ENCODE measurements around the gene TMTC2.

The TMTC2 gene

GRCh38 chr12:82817368-82817767 is 130.7 kb downstream of the TMTC2 start:
- no peaks in the 10 kb centered on the region for H3K36me3 ChIP-seq (ENCODE audit: control insufficient read depth in 2 of 2, insufficient read depth in 2 of 2, low read length in 2 of 2)
- no peaks in the 10 kb centered on the region for H3K4me1 ChIP-seq (ENCODE audit: control insufficient read depth, insufficient read depth, low read length)
- H3K4me3 ChIP-seq (ENCODE audit: low read length in 2 of 2): no peak overlapping the region
- no peak overlapping the region for H3K27ac ChIP-seq (ENCODE audit: low read length)
- H3K27me3 ChIP-seq (ENCODE audit: control insufficient read depth in 1 of 2, insufficient read depth in 2 of 2, low read length in 2 of 2): no peaks in the 10 kb centered on the region
- H3K9ac ChIP-seq (ENCODE audit: low read length in 2 of 2): no peak overlapping the region
- H3K9me3 ChIP-seq (ENCODE audit: control insufficient read depth in 2 of 2, low read length in 2 of 2): no peaks in the 10 kb centered on the region

GRCh38 chr12:82818271-82819035 is 131.7 kb downstream of the TMTC2 start:
- H3K27ac ChIP-seq (ENCODE audit: low read length): no peak overlapping the region
- H3K9me3 ChIP-seq (ENCODE audit: control insufficient read depth in 2 of 2, low read length in 2 of 2): no peaks in the 10 kb centered on the region
- no peaks in the 10 kb centered on the region for H3K27me3 ChIP-seq (ENCODE audit: control insufficient read depth in 1 of 2, insufficient read depth in 2 of 2, low read length in 2 of 2)
- no peak overlapping the region for H3K9ac ChIP-seq (ENCODE audit: low read length in 2 of 2)
- no peak overlapping the region for H3K4me3 ChIP-seq (ENCODE audit: low read length in 2 of 2)
- no peaks in the 10 kb centered on the region for H3K36me3 ChIP-seq (ENCODE audit: control insufficient read depth in 2 of 2, insufficient read depth in 2 of 2, low read length in 2 of 2)
- H3K4me1 ChIP-seq (ENCODE audit: control insufficient read depth, insufficient read depth, low read length): no peaks in the 10 kb centered on the region

- Histone ChIP-seq H3K4me3 (ENCODE audit: low read length in 2 of 2) (no peak overlapping the region), H3K4me1 (ENCODE audit: control insufficient read depth, insufficient read depth, low read length) (no peaks in the 10 kb centered on the region), H3K9ac (ENCODE audit: low read length in 2 of 2) (no peak overlapping the region), H3K9me3 (ENCODE audit: control insufficient read depth in 2 of 2, low read length in 2 of 2) (no peaks in the 10 kb centered on the region), H3K36me3 (ENCODE audit: control insufficient read depth in 2 of 2, insufficient read depth in 2 of 2, low read length in 2 of 2) (no peaks in the 10 kb centered on the region), H3K27ac (ENCODE audit: low read length) (no peak overlapping the region), H3K27me3 (ENCODE audit: control insufficient read depth in 1 of 2, insufficient read depth in 2 of 2, low read length in 2 of 2) (no peaks in the 10 kb centered on the region)
These were observed 139.8 kb downstream of the TMTC2 start for GRCh38 chr12:82826505-82826904.

- no peak overlapping the region for H3K4me3 ChIP-seq (ENCODE audit: low read length in 2 of 2)
These were observed 145.4 kb downstream of the TMTC2 start for GRCh38 chr12:82832096-82832495.

GRCh38 chr12:82832981-82833380 is 146.3 kb downstream of the TMTC2 start:
- no peaks in the 10 kb centered on the region for H3K36me3 ChIP-seq (ENCODE audit: control insufficient read depth in 2 of 2, insufficient read depth in 2 of 2, low read length in 2 of 2)
- no peaks in the 10 kb centered on the region for H3K4me1 ChIP-seq (ENCODE audit: control insufficient read depth, insufficient read depth, low read length)
- no peaks in the 10 kb centered on the region for H3K27me3 ChIP-seq (ENCODE audit: control insufficient read depth in 1 of 2, insufficient read depth in 2 of 2, low read length in 2 of 2)
- no peak overlapping the region for H3K4me3 ChIP-seq (ENCODE audit: low read length in 2 of 2)
- no peaks in the 10 kb centered on the region for H3K9me3 ChIP-seq (ENCODE audit: control insufficient read depth in 2 of 2, low read length in 2 of 2)
- H3K27ac ChIP-seq (ENCODE audit: low read length): no peak overlapping the region
- no peak overlapping the region for H3K9ac ChIP-seq (ENCODE audit: low read length in 2 of 2)

More at GRCh38 chr12:82832096-82832495, 145.4 kb downstream of the TMTC2 start:
- no peaks in the 10 kb centered on the region for H3K36me3 ChIP-seq (ENCODE audit: control insufficient read depth in 2 of 2, insufficient read depth in 2 of 2, low read length in 2 of 2)
- H3K27ac ChIP-seq (ENCODE audit: low read length): no peak overlapping the region
- no peaks in the 10 kb centered on the region for H3K4me1 ChIP-seq (ENCODE audit: control insufficient read depth, insufficient read depth, low read length)
- H3K27me3 ChIP-seq (ENCODE audit: control insufficient read depth in 1 of 2, insufficient read depth in 2 of 2, low read length in 2 of 2): no peaks in the 10 kb centered on the region
- no peak overlapping the region for H3K9ac ChIP-seq (ENCODE audit: low read length in 2 of 2)
- no peaks in the 10 kb centered on the region for H3K9me3 ChIP-seq (ENCODE audit: control insufficient read depth in 2 of 2, low read length in 2 of 2)

GRCh38 chr12:82833481-82833880 is 146.8 kb downstream of the TMTC2 start:
- no peaks in the 10 kb centered on the region for H3K4me1 ChIP-seq (ENCODE audit: control insufficient read depth, insufficient read depth, low read length)
- no peak overlapping the region for H3K4me3 ChIP-seq (ENCODE audit: low read length in 2 of 2)
- H3K27ac ChIP-seq (ENCODE audit: low read length): no peak overlapping the region
- no peak overlapping the region for H3K9ac ChIP-seq (ENCODE audit: low read length in 2 of 2)
- H3K9me3 ChIP-seq (ENCODE audit: control insufficient read depth in 2 of 2, low read length in 2 of 2): no peaks in the 10 kb centered on the region
- H3K36me3 ChIP-seq (ENCODE audit: control insufficient read depth in 2 of 2, insufficient read depth in 2 of 2, low read length in 2 of 2): no peaks in the 10 kb centered on the region
- no peaks in the 10 kb centered on the region for H3K27me3 ChIP-seq (ENCODE audit: control insufficient read depth in 1 of 2, insufficient read depth in 2 of 2, low read length in 2 of 2)

GRCh38 chr12:82835217-82835616 is 148.5 kb downstream of the TMTC2 start:
- Histone ChIP-seq H3K27ac (ENCODE audit: low read length) (no peak overlapping the region), H3K4me3 (ENCODE audit: low read length in 2 of 2) (no peak overlapping the region)

GRCh38 chr12:82838131-82838551 is 151.4 kb downstream of the TMTC2 start:
- no peaks in the 10 kb centered on the region for H3K36me3 ChIP-seq (ENCODE audit: control insufficient read depth in 2 of 2, insufficient read depth in 2 of 2, low read length in 2 of 2)
- H3K9ac ChIP-seq (ENCODE audit: low read length in 2 of 2): no peak overlapping the region
- H3K4me1 ChIP-seq (ENCODE audit: control insufficient read depth, insufficient read depth, low read length): no peaks in the 10 kb centered on the region
- H3K4me3 ChIP-seq (ENCODE audit: low read length in 2 of 2): no peak overlapping the region
- H3K9me3 ChIP-seq (ENCODE audit: control insufficient read depth in 2 of 2, low read length in 2 of 2): no peaks in the 10 kb centered on the region
- no peak overlapping the region for H3K27ac ChIP-seq (ENCODE audit: low read length)
- H3K27me3 ChIP-seq (ENCODE audit: control insufficient read depth in 1 of 2, insufficient read depth in 2 of 2, low read length in 2 of 2): no peaks in the 10 kb centered on the region

More at GRCh38 chr12:82835217-82835616, 148.5 kb downstream of the TMTC2 start:
- Histone ChIP-seq H3K27me3 (ENCODE audit: control insufficient read depth in 1 of 2, insufficient read depth in 2 of 2, low read length in 2 of 2) (no peaks in the 10 kb centered on the region), H3K4me1 (ENCODE audit: control insufficient read depth, insufficient read depth, low read length) (no peaks in the 10 kb centered on the region), H3K36me3 (ENCODE audit: control insufficient read depth in 2 of 2, insufficient read depth in 2 of 2, low read length in 2 of 2) (no peaks in the 10 kb centered on the region), H3K9ac (ENCODE audit: low read length in 2 of 2) (no peak overlapping the region), H3K9me3 (ENCODE audit: control insufficient read depth in 2 of 2, low read length in 2 of 2) (no peaks in the 10 kb centered on the region)

GRCh38 chr12:82838827-82839226 is 152.1 kb downstream of the TMTC2 start:
- no peak overlapping the region for H3K27ac ChIP-seq (ENCODE audit: low read length)
- no peaks in the 10 kb centered on the region for H3K27me3 ChIP-seq (ENCODE audit: control insufficient read depth in 1 of 2, insufficient read depth in 2 of 2, low read length in 2 of 2)
- no peak overlapping the region for H3K9ac ChIP-seq (ENCODE audit: low read length in 2 of 2)
- no peaks in the 10 kb centered on the region for H3K36me3 ChIP-seq (ENCODE audit: control insufficient read depth in 2 of 2, insufficient read depth in 2 of 2, low read length in 2 of 2)
- no peaks in the 10 kb centered on the region for H3K9me3 ChIP-seq (ENCODE audit: control insufficient read depth in 2 of 2, low read length in 2 of 2)
- H3K4me1 ChIP-seq (ENCODE audit: control insufficient read depth, insufficient read depth, low read length): no peaks in the 10 kb centered on the region
- H3K4me3 ChIP-seq (ENCODE audit: low read length in 2 of 2): no peak overlapping the region

GRCh38 chr12:82839796-82840195 is 153.1 kb downstream of the TMTC2 start:
- H3K27me3 ChIP-seq (ENCODE audit: control insufficient read depth in 1 of 2, insufficient read depth in 2 of 2, low read length in 2 of 2): no peaks in the 10 kb centered on the region
- H3K36me3 ChIP-seq (ENCODE audit: control insufficient read depth in 2 of 2, insufficient read depth in 2 of 2, low read length in 2 of 2): no peaks in the 10 kb centered on the region
- no peaks in the 10 kb centered on the region for H3K4me1 ChIP-seq (ENCODE audit: control insufficient read depth, insufficient read depth, low read length)
- no peak overlapping the region for H3K9ac ChIP-seq (ENCODE audit: low read length in 2 of 2)
- H3K4me3 ChIP-seq (ENCODE audit: low read length in 2 of 2): no peak overlapping the region
- no peaks in the 10 kb centered on the region for H3K9me3 ChIP-seq (ENCODE audit: control insufficient read depth in 2 of 2, low read length in 2 of 2)
- H3K27ac ChIP-seq (ENCODE audit: low read length): no peak overlapping the region

GRCh38 chr12:82841487-82841904 is 154.8 kb downstream of the TMTC2 start:
- Histone ChIP-seq H3K9me3 (ENCODE audit: control insufficient read depth in 2 of 2, low read length in 2 of 2) (no peaks in the 10 kb centered on the region), H3K36me3 (ENCODE audit: control insufficient read depth in 2 of 2, insufficient read depth in 2 of 2, low read length in 2 of 2) (no peaks in the 10 kb centered on the region)

More at GRCh38 chr12:82841487-82841904, 154.8 kb downstream of the TMTC2 start:
- Histone ChIP-seq H3K9ac (ENCODE audit: low read length in 2 of 2) (no peak overlapping the region), H3K27me3 (ENCODE audit: control insufficient read depth in 1 of 2, insufficient read depth in 2 of 2, low read length in 2 of 2) (no peaks in the 10 kb centered on the region), H3K4me1 (ENCODE audit: control insufficient read depth, insufficient read depth, low read length) (no peaks in the 10 kb centered on the region), H3K4me3 (ENCODE audit: low read length in 2 of 2) (peak overlapping the region; percentile 32 to 63), H3K27ac (ENCODE audit: low read length) (no peak overlapping the region)
